GM18517 (cell line): ENCODE results near the gene SP2.

Source experiments
- ATAC-seq: cut with Tn5 transposase; IDR thresholded peaks from one replicate; pipeline ENCODE4 v1.9.1; 2021; ENCODE audit warnings: mild to moderate bottlenecking, moderate library complexity; ENCODE audit not compliant: unreplicated experiment

The SP2 gene

GRCh38 chr17:47948706-47949196, 52.7 kb downstream of the SP2 start:
- no peak for ATAC-seq

DNA sequence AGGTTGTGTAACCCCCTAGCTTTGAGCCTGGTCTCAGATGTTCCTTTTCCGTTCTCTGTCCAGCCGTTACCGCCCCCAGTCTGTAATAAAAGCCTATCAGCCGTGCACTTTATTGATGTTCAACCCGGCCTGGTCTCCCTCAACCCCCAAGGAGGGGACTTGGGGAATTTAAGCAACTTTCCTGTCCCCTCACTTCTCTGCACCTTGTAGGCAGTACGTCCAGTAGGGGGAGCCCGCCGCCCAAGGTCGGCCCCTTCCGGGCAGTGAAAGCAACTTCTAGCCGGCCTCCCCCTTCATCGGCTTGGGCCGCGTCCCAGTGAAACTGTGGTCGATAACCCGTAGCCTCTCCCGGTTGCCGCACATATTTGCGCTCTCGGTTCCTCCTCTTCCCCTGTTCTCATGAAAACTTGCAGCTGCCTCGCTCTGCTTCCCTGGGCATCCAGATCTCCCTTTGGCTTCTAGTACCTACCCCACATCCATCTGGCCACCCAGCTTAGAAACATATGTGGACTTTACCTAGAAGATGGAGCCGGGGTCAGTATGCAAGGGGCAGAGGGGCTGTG, 53.2 kb downstream of the SP2 start:
- no peak for ATAC-seq

GRCh38 chr17:47949946-47950345, 53.9 kb downstream of the SP2 start:
- ATAC-seq = no peak

DNA sequence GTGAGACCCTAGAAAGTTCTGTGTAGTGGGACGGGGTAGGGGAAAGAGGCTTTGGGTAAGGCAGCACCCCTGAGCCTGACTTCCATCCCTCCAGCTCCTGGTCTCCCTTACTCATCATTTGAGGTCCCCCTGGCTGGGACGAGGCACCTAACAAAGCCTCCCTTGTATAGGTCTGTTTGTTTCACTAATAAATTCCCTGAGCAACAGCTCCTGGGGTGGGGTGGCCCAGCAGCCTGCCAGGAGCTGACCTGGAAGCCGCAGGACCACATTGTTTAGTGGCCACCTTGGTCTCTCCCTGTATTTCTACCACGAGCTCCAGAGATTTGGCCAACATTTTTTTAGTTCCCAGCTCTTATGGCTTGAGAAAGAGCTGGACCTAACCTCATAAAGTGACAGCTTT, 54.4 kb downstream of the SP2 start:
- ATAC-seq = no peak

GRCh38 chr17:47952171-47953021, 56.4 kb downstream of the SP2 start:
- no peak for ATAC-seq

DNA sequence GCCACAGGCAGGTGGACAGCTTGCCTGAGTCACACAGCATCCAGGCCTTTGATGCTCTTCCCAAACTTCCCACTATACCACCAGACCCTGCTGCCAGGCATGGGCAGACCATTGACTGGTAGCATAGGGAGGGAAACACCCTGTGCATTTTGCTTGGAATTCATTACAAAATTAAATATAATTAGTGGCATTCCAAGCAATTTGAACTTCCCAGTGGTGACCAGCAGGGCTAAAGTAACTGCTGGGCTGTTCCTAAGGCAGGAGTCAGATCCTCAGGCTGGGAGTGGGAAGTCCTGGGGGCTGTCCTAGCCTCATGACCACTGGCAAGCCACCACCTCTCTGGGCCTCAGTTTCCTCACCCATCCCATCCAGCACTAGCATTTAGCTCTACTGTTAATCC, 57.9 kb downstream of the SP2 start:
- no peak for ATAC-seq

- no peak for ATAC-seq
These were observed 59.7 kb downstream of the SP2 start for GRCh38 chr17:47955497-47956461.

- no peak for ATAC-seq
These were observed 61.0 kb downstream of the SP2 start for GRCh38 chr17:47956791-47957590.

DNA sequence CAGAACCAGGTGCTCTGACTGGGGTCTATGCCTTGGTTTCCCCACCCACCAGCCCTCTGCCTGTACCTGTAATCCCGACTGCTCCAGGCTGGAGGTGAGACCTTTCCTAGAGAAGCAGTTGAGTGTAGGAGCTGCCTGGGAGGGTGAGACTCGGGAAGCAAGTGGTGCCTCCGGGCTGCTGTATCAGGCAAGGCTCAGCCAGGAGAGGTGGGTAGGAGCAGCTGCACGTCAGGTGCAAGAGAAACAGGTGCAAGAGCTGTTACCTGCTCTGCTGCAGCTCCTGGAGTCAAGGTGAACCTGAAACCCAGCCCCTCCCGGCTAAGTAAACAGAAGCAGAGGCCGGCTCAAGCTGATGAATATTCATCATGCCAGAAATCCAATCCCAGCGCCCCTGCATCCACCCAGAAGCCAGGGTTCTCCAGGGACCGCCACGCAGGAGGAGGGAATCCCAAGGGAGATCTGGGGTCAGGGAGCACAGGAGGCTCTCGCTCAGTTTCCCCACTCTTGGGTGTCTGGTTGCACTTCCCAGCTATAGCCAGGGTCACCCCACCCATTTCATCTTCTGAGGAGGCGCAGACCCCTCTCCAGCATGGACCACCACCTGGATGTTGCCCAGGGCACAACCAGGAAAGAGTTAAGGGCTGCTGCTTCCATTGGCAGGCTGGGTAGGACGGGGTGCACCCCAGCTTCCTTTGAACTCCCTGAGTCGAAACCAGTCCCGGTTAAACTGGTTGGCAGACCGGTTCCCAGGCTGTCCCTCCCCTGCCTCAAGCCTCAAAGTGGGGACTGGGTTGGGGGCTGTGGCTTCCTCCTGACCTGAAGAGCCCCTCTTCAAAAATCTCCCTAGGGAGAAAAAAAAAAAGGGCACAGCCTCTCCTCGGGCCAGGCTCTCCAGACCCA, 61.8 kb downstream of the SP2 start, which contains the start of gene PRR15L:
PRR15L (minus strand) TSS at position 293 of the 900 bp plus-strand sequence. CDS start 4,649 bp downstream, outside the sequence.
- ATAC-seq = no peak

DNA sequence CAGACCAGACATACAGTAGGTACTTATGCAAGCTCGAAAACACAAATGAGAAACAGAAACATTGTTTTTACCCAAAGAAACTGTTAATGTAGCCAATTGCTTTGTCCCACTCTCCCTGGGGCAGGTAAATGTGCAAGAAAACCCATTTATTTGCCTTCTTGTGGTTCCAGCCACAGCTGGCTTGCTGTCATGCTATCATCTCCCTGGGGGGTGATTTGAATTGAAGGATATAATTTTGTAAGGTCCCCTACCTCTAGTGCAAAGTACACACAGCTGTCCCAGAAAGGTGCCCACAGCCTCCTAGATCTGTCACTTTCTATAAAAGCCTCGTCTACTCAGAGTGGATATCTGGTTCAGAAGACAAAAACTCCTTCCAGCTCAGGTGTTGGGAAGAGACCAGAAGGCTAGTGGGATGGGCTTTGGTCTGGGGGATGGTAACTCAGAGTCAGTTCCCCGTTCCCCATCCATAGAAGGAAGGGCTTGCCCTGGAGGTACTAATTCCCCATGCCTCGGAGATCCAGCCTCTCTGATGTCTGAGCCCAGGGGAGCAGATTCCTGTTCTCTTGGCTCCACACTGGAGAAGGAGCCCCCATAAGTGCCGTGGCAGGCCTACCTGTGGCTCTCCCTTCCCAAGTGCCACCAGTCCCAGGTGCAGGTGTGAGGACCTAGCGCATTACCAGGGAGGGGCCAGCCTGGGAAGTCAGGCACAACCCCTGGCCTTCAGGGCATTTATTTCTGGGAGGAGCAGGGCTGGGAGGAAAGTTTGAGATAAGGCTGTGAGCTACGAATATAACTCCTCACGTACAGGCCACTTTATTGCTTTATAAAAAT, 64.0 kb downstream of the SP2 start:
- no peak for ATAC-seq

- ATAC-seq = no peak
These were observed 65.4 kb downstream of the SP2 start for GRCh38 chr17:47961406-47961805.

DNA sequence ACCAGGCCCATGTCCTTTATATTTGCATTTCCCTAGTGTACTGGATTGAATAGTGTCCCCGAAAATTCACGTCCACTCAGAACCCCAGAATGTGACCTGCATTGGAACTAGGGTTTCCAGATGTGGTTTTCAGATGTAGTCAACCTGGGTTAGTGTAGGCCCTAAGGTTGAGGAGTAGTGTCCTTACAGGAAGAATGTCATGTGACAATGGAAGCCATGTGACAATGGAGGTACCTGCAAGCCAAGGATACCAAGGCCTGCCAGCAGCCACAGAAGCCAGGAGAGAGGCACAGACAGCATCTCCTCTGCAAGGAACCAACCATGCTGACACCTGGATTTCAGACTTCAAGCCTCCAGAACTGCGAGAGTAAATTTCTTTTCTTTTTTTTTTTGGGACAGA, 66.9 kb downstream of the SP2 start:
- no peak for ATAC-seq

DNA sequence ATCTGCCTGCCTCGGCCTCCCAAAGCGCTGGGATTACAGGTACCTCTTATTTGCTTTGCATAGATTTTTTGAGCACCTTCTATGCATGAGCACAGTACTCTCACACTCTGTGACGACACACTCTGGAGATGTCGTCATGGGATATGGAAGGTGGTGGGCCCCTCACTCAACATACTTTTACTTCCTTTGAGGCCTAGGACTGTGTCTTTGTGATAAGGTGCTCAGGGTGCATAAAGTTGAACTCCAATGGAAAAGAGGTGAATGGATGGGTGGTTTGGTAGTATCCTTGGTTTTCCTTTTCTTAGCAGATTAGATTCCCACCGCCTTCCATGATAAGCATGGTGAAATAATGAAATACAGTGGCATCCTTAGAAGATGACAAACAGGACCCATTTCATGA, 68.8 kb downstream of the SP2 start:
- ATAC-seq = no peak

DNA sequence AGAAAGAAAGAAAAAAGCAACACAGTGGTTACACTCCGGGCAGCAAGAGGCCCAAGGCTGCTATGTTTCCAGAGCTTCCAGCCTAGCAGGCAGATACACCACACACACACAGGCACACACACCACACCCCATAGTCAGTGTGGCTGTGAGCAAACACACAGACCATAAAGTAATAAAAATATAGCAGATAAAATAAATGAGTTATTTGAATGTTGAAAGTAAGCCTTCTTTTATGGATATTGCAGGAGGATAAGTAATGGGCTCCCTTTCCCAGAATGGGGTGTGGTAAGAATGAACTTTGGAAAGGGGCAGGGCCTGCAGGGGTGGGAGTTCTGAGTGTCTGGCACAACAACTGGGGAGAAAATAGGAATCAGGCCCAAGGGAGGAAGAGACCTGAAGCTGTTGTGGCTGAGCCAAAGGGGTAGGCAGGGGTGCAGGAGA, 70.1 kb downstream of the SP2 start:
- no peak for ATAC-seq

- ATAC-seq = no peak
These were observed 71.7 kb downstream of the SP2 start for GRCh38 chr17:47967607-47968252.

DNA sequence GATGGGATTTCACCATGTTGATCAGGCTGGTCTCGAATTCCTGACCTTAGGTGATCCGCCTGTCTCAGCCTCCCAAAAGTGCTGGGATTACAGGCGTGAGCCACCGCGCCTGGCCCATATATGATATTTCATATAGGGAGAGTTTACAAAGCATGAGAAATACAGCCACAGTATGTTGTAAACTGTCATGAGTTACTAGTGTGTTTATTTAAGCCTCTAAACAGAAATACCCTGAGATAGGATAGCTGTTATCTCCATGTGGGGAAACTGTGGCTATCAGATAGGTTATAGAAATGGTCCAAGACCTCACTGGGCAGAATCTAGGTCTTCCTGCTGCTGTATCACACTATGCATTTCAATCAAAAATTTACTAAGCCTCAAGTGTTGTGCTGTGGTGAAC, 72.8 kb downstream of the SP2 start:
- no peak for ATAC-seq

- ATAC-seq = no peak
These were observed 74.1 kb downstream of the SP2 start for GRCh38 chr17:47969930-47970724.
